HepG2 (cell line): ENCODE measurements around the gene POP7. TPM values are rescaled to one million over a fixed set of nuclear protein-coding genes. Genes with fewer than 3 reads are reported as not detected.
A peak's percentile ranks its signal among the peaks of the same experiment; 100 is the strongest.

Source experiments
- FOXK2 ChIP-seq: fragments of 450-650 bp; IDR thresholded peaks from 2 replicates; pipeline ENCODE4 v1.6.1; 2016
- MED1 ChIP-seq: sonication (generic); formaldehyde crosslinking; IDR thresholded peaks from 2 replicates; pipeline ENCODE4 v1.4.0; 2020; ENCODE audit warnings: missing genetic modification reagents
- MXI1 ChIP-seq: IDR thresholded peaks from 3 replicates; pipeline ENCODE4 v1.6.1; 2012; ENCODE audit warnings: low read depth, low read length, inconsistent platforms, borderline replicate concordance
- PAF1 ChIP-seq: IDR thresholded peaks from 2 replicates; pipeline ENCODE4 v1.6.1; 2016; ENCODE audit warnings: missing genetic modification reagents, missing compliant biosample characterization
- SPEN ChIP-seq: sonication (generic); formaldehyde crosslinking; IDR thresholded peaks from 2 replicates; pipeline ENCODE4 v1.5.1; 2020; ENCODE audit warnings: low read depth, mild to moderate bottlenecking, missing genetic modification reagents
- TARDBP ChIP-seq: sonication (generic); formaldehyde crosslinking; IDR thresholded peaks from 2 replicates; pipeline ENCODE4 v1.8.0; 2022; ENCODE audit warnings: mild to moderate bottlenecking, missing genetic modification reagents
- TOPORS ChIP-seq: sonication (generic); formaldehyde crosslinking; IDR thresholded peaks from 2 replicates; pipeline ENCODE4 v1.8.0; 2023; ENCODE audit warnings: mild to moderate bottlenecking, missing genetic modification reagents
- ZBTB4 ChIP-seq: sonication (generic); formaldehyde crosslinking; IDR thresholded peaks from 2 replicates; pipeline ENCODE4 v1.4.0; 2020; ENCODE audit warnings: missing genetic modification reagents, mild to moderate bottlenecking, borderline replicate concordance
- ZNF12 ChIP-seq: sonication (generic); formaldehyde crosslinking; IDR thresholded peaks from 2 replicates; pipeline ENCODE4 v1.5.0; 2020; ENCODE audit warnings: missing genetic modification reagents
- ZNF205 ChIP-seq: IDR thresholded peaks from 2 replicates; pipeline ENCODE4 v1.6.1; 2018; ENCODE audit warnings: missing biosample characterization, missing genetic modification reagents
- ZNF644 ChIP-seq: IDR thresholded peaks from 2 replicates; pipeline ENCODE4 v1.6.1; 2016; ENCODE audit warnings: low read depth
- ZNF740 ChIP-seq: sonication (generic); formaldehyde crosslinking; IDR thresholded peaks from 2 replicates; pipeline ENCODE4 v1.4.0; 2020; ENCODE audit warnings: missing genetic modification reagents
- ZNF770 ChIP-seq: sonication (generic); formaldehyde crosslinking; IDR thresholded peaks from 2 replicates; pipeline ENCODE4 v1.5.0; 2020; ENCODE audit warnings: mild to moderate bottlenecking, missing genetic modification reagents
- polyA plus RNA-seq, 8 experiments: library from polyadenylated mRNA; depleted of rRNA in 3 of 8; stranded (reverse) in 7 of 8; unstranded in 1 of 8; fragments of >200 nt; fragmentation: Illumina TruSeq in 4 of 8; extraction: Trizol in 4 of 8; gene quantifications; 2 replicates each; pipeline versions ENCODE4 v1.2.1 to v1.2.3, GENCODE V29; 2011 to 2016; ENCODE audit warnings: low read depth in 4 of 8, missing spikeins in 1 of 8, mixed read lengths in 1 of 8; ENCODE audit not compliant: insufficient read depth in 1 of 8
- total RNA-seq, 5 experiments: library from RNA; depleted of rRNA; stranded (reverse); fragments of >200 nt; fragmentation: Illumina TruSeq; extraction: Trizol; gene quantifications; 2 replicates each; pipeline ENCODE4 v1.2.3, GENCODE V29; 2016; ENCODE audit warnings: low read depth in 1 of 5
- TF ChIP-seq, protein P1 (sequence below): sonication (generic); formaldehyde crosslinking; IDR thresholded peaks from 2 replicates; pipeline ENCODE4 v1.4.0; 2020; ENCODE audit warnings: low read depth, missing genetic modification reagents
- TF ChIP-seq, protein P2 (sequence below): IDR thresholded peaks from 2 replicates; pipeline ENCODE4 v1.6.1; 2012; ENCODE audit warnings: inconsistent platforms
- TF ChIP-seq, protein P3 (sequence below): sonication (generic); formaldehyde crosslinking; IDR thresholded peaks from 2 replicates; pipeline ENCODE4 v1.8.1; 2022; ENCODE audit warnings: mild to moderate bottlenecking, missing genetic modification reagents
- TF ChIP-seq, protein P4 (sequence below): sonication (generic); formaldehyde crosslinking; IDR thresholded peaks from 2 replicates; pipeline ENCODE4 v1.4.0; 2020; ENCODE audit warnings: mild to moderate bottlenecking, missing genetic modification reagents

POP7 gene
- total and polyA plus RNA-seq, 2 of the 13 experiments (the other 11 are each of a cell fraction or from before 2014, with no cell fraction given), result 63.9 to 91.1 TPM

- TF ChIP-seq, protein P1, sequence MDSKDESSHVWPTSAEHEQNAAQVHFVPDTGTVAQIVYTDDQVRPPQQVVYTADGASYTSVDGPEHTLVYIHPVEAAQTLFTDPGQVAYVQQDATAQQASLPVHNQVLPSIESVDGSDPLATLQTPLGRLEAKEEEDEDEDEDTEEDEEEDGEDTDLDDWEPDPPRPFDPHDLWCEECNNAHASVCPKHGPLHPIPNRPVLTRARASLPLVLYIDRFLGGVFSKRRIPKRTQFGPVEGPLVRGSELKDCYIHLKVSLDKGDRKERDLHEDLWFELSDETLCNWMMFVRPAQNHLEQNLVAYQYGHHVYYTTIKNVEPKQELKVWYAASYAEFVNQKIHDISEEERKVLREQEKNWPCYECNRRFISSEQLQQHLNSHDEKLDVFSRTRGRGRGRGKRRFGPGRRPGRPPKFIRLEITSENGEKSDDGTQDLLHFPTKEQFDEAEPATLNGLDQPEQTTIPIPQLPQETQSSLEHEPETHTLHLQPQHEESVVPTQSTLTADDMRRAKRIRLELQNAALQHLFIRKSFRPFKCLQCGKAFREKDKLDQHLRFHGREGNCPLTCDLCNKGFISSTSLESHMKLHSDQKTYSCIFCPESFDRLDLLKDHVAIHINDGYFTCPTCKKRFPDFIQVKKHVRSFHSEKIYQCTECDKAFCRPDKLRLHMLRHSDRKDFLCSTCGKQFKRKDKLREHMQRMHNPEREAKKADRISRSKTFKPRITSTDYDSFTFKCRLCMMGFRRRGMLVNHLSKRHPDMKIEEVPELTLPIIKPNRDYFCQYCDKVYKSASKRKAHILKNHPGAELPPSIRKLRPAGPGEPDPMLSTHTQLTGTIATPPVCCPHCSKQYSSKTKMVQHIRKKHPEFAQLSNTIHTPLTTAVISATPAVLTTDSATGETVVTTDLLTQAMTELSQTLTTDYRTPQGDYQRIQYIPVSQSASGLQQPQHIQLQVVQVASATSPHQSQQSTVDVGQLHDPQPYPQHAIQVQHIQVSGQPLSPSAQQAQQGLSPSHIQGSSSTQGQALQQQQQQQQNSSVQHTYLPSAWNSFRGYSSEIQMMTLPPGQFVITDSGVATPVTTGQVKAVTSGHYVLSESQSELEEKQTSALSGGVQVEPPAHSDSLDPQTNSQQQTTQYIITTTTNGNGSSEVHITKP (CRISPR knock-in tag), result no peak
- no peak for TF ChIP-seq ZNF12
- 0 out of 2 replicates have a peak, but pooled peaks have one; percentile 29 for TF ChIP-seq SPEN
- TF ChIP-seq MXI1, result peak; percentile 59; the same call in 1 of the 3 replicates
- TF ChIP-seq FOXK2, result 0 out of 2 replicates have a peak, but pooled peaks have one; percentile 14
- TF ChIP-seq TARDBP (CRISPR knock-in tag), result peak; percentile 46; the same call in 1 of the 2 replicates
- TF ChIP-seq, protein P2, sequence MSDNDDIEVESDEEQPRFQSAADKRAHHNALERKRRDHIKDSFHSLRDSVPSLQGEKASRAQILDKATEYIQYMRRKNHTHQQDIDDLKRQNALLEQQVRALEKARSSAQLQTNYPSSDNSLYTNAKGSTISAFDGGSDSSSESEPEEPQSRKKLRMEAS, result peak; percentile 90
- peak; percentile 27; the same call in 1 of the 2 replicates for TF ChIP-seq ZBTB4 (CRISPR knock-in tag)
- TF ChIP-seq, protein P3, sequence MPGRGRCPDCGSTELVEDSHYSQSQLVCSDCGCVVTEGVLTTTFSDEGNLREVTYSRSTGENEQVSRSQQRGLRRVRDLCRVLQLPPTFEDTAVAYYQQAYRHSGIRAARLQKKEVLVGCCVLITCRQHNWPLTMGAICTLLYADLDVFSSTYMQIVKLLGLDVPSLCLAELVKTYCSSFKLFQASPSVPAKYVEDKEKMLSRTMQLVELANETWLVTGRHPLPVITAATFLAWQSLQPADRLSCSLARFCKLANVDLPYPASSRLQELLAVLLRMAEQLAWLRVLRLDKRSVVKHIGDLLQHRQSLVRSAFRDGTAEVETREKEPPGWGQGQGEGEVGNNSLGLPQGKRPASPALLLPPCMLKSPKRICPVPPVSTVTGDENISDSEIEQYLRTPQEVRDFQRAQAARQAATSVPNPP (CRISPR knock-in tag), result peak; percentile 43; the same call in 1 of the 2 replicates
- TF ChIP-seq ZNF740, result 0 out of 2 replicates have a peak, but pooled peaks have one; percentile 52
- TF ChIP-seq ZNF770, result peak; percentile 43; the same call in 1 of the 2 replicates
- TF ChIP-seq ZNF644 (CRISPR knock-in tag), result 0 out of 2 replicates have a peak, but pooled peaks have one; percentile 15
- TF ChIP-seq, protein P4, sequence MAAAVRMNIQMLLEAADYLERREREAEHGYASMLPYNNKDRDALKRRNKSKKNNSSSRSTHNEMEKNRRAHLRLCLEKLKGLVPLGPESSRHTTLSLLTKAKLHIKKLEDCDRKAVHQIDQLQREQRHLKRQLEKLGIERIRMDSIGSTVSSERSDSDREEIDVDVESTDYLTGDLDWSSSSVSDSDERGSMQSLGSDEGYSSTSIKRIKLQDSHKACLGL, result peak; percentile 49; the same call in 1 of the 2 replicates
- peak; percentile 68; the same call in 1 of the 2 replicates for TF ChIP-seq TOPORS (CRISPR knock-in tag)
- no peak for TF ChIP-seq PAF1 (CRISPR knock-in tag)
- TF ChIP-seq MED1, result peak; percentile 51
- TF ChIP-seq ZNF205 (CRISPR knock-in tag), result peak; percentile 40; the same call in 1 of the 2 replicates
These were observed 871 bp downstream of the POP7 start (continued) for GRCh38 chr7:100706672-100707311.
